Keratinocyte (primary cell): ENCODE data around the gene TSHR.

Experiments
- CTCF ChIP-seq, 3 experiments: IDR thresholded peaks in 1 of 3; conservative IDR thresholded peaks in 1 of 3; optimal IDR thresholded peaks in 1 of 3; 2 replicates in 2 of 3; 3 replicates in 1 of 3; pipeline versions ENCODE3 to v1.5.1; 2011; ENCODE audit warnings: low read length in 3 of 3, mild to moderate bottlenecking in 3 of 3, moderate library complexity in 2 of 3, control low read depth in 1 of 3, inconsistent platforms in 1 of 3; ENCODE audit not compliant: insufficient read depth in 2 of 3; ENCODE audit errors: extremely low read depth in 1 of 3
- EZH2 ChIP-seq: IDR thresholded peaks from one replicate; pipeline ENCODE4 v1.6.1; 2012; ENCODE audit warnings: inconsistent platforms, mild to moderate bottlenecking, low read length, moderate library complexity

- no peak for TF ChIP-seq CTCF (optimal IDR thresholded peaks at IDR 0.05 in 1 of 3, IDR thresholded peaks at IDR 0.05 in 1 of 3, conservative IDR thresholded peaks at IDR 0.05 in 1 of 3; ENCODE audit: extremely low read depth in 1 of 3, insufficient read depth in 2 of 3, low read length in 3 of 3)
- TF ChIP-seq EZH2, result no peak
Observed at GRCh38 chr14:81042438-81042837, 87.0 kb downstream of the TSHR start.
